PC-3 (cell line): ENCODE measurements around the gene ATG4D. TPM values are rescaled to one million over a fixed set of nuclear protein-coding genes. Genes with fewer than 3 reads are reported as not detected.
"Not testable (repeated sequence)": the region's sequence is repeated elsewhere in the genome, so short reads cannot be mapped to it uniquely, and the experiment has no call there.

Experiments
- ATAC-seq: fragments of 200-7000 bp; cut with Tn5 transposase; 2 replicates; pipeline ENCODE4 v1.9.1; 2020; ENCODE audit warnings: mild to moderate bottlenecking, moderate library complexity
- BruUV-seq: library from RNA; stranded (reverse); fragments of 400-500 nt; replicated peaks from 2 replicates; lab custom pipeline; 2021; lab: Mats Ljungman, UMichigan
- CTCF ChIA-PET: fragments of 300-600 bp; sonication (Branson Sonifier 250); formaldehyde crosslinking; loops from one replicate; lab custom pipeline; 2022; ENCODE audit warnings: antibody characterized with exemption; lab: Charles Lee
- POLR2A ChIA-PET: fragments of 300-600 bp; sonication (Branson Sonifier 250); formaldehyde crosslinking; loops from one replicate; lab custom pipeline; 2022; ENCODE audit warnings: antibody characterized with exemption; ENCODE audit not compliant: unreplicated experiment; lab: Charles Lee
- DNase-seq: peaks from one replicate; pipeline ENCODE4 v3.0.0-alpha.2; 2015
- H2AFZ ChIP-seq: fragments of 300-600 bp; sonication (generic); 2 replicates; pipeline ENCODE4 v1.6.0; 2016; ENCODE audit warnings: antibody characterized with exemption, low read length
- H3F3A ChIP-seq: fragments of 300-600 bp; sonication (generic); one replicate; pipeline ENCODE4 v1.6.0; 2017; ENCODE audit warnings: antibody characterized with exemption, low read length, control low read depth, mild to moderate bottlenecking; ENCODE audit not compliant: unreplicated experiment
- H3K27ac ChIP-seq: fragments of 300-600 bp; sonication (generic); 2 replicates; pipeline ENCODE4 v1.5.1; 2016; ENCODE audit warnings: mild to moderate bottlenecking, low read length
- H3K27me3 ChIP-seq: fragments of 300-600 bp; sonication (generic); 2 replicates; pipeline ENCODE4 v1.6.1; 2016; ENCODE audit warnings: low read length, mixed read lengths
- H3K36me3 ChIP-seq: fragments of 300-600 bp; sonication (generic); 2 replicates; pipeline ENCODE4 v1.6.1; 2016; ENCODE audit warnings: low read depth, mixed run types, low read length, mixed read lengths
- H3K4me1 ChIP-seq: fragments of 300-600 bp; sonication (generic); 2 replicates; pipeline ENCODE4 v1.5.1; 2016; ENCODE audit warnings: low read length; ENCODE audit not compliant: insufficient read depth
- H3K4me2 ChIP-seq: fragments of 300-600 bp; sonication (generic); 2 replicates; pipeline ENCODE4 v1.6.0; 2016; ENCODE audit warnings: low read length
- H3K4me3 ChIP-seq: fragments of 300-600 bp; sonication (generic); 2 replicates; pipeline ENCODE4 v1.5.1; 2016; ENCODE audit warnings: mild to moderate bottlenecking, low read length, mixed read lengths
- H3K79me2 ChIP-seq: fragments of 300-600 bp; sonication (generic); 2 replicates; pipeline ENCODE4 v1.6.1; 2017; ENCODE audit warnings: low read length, mixed read lengths
- H3K9ac ChIP-seq: fragments of 300-600 bp; sonication (generic); 2 replicates; pipeline ENCODE4 v1.6.0; 2016; ENCODE audit warnings: mild to moderate bottlenecking, low read length
- H3K9me2 ChIP-seq: fragments of 300-600 bp; sonication (generic); replicated peaks from 2 replicates; pipeline ENCODE4 v1.6.1; 2016; ENCODE audit warnings: mixed run types, low read length, mixed read lengths
- H3K9me3 ChIP-seq: fragments of 300-600 bp; sonication (generic); 2 replicates; pipeline ENCODE4 v1.6.1; 2016; ENCODE audit warnings: low read length, mixed read lengths
- H4K20me1 ChIP-seq: fragments of 300-600 bp; sonication (generic); 2 replicates; pipeline ENCODE4 v1.6.1; 2016; ENCODE audit warnings: low read length, mixed read lengths
- EZH2 ChIP-seq: fragments of 300-600 bp; sonication (generic); IDR thresholded peaks from one replicate; pipeline ENCODE4 v1.6.1; 2017; ENCODE audit warnings: antibody characterized with exemption, mild to moderate bottlenecking, low read length; ENCODE audit not compliant: unreplicated experiment
- EZH2phosphoT487 ChIP-seq: fragments of 300-600 bp; sonication (generic); IDR thresholded peaks from 2 replicates; pipeline ENCODE4 v1.6.1; 2018; ENCODE audit warnings: mild to moderate bottlenecking, antibody characterized with exemption, low read length, borderline replicate concordance
- intact Hi-C: fragments of 100-400 bp; cut with micrococcal nuclease; formaldehyde crosslinking; loops from 2 replicates; pipeline ENCODE4 v1.9.0; 2023
- total RNA-seq: library from RNA; depleted of rRNA; stranded (reverse); fragments of >200 nt; gene quantifications from 2 replicates; pipeline ENCODE4 v1.2.3, GENCODE V29; 2014
- TF ChIP-seq, protein P1 (sequence below): fragments of 300-600 bp; sonication (generic); conservative IDR thresholded peaks from 2 replicates; pipeline ENCODE4 v1.5.1; 2017; ENCODE audit warnings: antibody characterized with exemption, low read depth, mild to moderate bottlenecking, low read length

ATG4D gene
- total RNA-seq, 1 experiment from 2014 or later, result 65.9 TPM

DNA sequence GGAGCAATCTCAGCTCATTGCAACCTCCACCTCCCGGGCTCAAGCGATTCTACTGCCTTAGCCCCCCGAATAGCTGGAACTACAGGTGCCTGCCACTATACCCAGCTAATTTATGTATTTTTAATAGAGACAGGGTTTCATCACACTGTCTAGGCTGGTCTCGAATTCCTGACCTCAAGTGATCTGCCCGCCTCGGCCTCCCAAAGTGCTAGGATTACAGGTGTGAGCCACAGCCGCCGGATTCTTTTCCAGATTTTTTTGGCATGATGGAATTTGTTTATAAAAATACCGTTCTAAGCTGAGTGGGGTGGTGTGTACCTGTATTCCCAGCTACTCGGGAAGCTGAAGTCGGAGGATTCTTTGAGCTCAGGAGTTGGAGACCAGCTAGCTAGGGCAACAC lies 6.0 kb upstream of the ATG4D start:
- Histone ChIP-seq H2AFZ (no peak overlapping the region), H3F3A (no peaks in the 10 kb centered on the region), H3K4me1 (no peaks in the 10 kb centered on the region), H3K27me3 (no peaks in the 10 kb centered on the region), H3K4me2 (no peak overlapping the region), H3K4me3 (no peak overlapping the region), H3K9me2 (no peaks in the 10 kb centered on the region), H4K20me1 (no peaks in the 10 kb centered on the region), H3K79me2 (no peaks in the 10 kb centered on the region), H3K36me3 (no peaks in the 10 kb centered on the region), H3K9me3 (no peaks in the 10 kb centered on the region), H3K27ac (no peak overlapping the region), H3K9ac (no peak overlapping the region)
- ATAC-seq (no peak), DNase-seq (no peak)
- intact Hi-C loops, result no loop called here
- TF ChIP-seq, protein P1, sequence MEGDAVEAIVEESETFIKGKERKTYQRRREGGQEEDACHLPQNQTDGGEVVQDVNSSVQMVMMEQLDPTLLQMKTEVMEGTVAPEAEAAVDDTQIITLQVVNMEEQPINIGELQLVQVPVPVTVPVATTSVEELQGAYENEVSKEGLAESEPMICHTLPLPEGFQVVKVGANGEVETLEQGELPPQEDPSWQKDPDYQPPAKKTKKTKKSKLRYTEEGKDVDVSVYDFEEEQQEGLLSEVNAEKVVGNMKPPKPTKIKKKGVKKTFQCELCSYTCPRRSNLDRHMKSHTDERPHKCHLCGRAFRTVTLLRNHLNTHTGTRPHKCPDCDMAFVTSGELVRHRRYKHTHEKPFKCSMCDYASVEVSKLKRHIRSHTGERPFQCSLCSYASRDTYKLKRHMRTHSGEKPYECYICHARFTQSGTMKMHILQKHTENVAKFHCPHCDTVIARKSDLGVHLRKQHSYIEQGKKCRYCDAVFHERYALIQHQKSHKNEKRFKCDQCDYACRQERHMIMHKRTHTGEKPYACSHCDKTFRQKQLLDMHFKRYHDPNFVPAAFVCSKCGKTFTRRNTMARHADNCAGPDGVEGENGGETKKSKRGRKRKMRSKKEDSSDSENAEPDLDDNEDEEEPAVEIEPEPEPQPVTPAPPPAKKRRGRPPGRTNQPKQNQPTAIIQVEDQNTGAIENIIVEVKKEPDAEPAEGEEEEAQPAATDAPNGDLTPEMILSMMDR, result no peak
- TF ChIP-seq EZH2phosphoT487, result no peak
- TF ChIP-seq EZH2, result no peak
- ChIA-PET POLR2A (no interaction called here), CTCF (interaction anchor here (0.7 kb wide), 1 partner anchor 29 kb away, joined by 5 read pairs; no protein-coding TSS in a partner anchor)
- BruUV-seq, result no TSS peak

DNA sequence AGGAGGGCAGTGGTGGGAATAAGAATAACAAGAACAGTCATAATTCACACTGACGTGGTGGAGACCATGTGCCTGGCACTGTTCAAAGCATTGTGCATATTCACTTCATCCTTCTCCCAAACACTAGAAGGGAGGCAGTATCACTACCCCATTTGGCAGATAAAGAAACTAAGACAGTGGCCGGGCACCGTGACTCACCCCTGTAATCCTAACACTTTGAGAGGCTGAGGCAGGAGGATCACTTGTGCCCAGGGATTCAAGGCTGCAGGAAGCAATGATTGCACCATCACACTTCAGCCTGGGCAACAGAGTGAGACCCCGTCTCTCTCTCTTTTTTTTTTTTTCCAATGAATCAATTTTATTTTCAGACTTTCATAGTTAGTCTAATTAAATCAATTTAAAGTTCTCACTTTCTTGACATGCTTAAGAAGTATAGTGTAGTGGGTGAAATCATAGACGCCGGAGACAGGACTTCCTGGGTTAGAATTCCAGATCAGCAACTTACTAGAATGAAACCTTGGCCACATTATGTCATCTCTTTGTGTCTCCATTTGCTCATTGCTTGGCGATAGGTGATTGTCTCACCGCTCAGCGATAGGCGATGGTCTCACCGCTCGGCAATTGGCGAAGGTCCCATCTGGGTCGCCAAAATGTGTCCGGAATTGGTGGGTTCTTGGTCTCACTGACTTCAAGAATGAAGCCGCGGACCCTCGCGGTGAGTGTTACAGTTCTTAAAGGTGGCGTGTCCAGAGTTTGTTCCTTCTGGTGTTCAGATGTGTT lies 5.3 kb upstream of the ATG4D start:
- intact Hi-C loops, result no loop called here
- ChIA-PET CTCF (interaction anchor here (0.7 kb wide), 1 partner anchor 29 kb away, joined by 5 read pairs; no protein-coding TSS in a partner anchor), POLR2A (no interaction called here)
- DNase-seq (no peak), ATAC-seq (no peak)
- Histone ChIP-seq H3K9me2 (no peaks in the 10 kb centered on the region), H3K36me3 (no peaks in the 10 kb centered on the region), H3K27me3 (no peaks in the 10 kb centered on the region), H3F3A (no peaks in the 10 kb centered on the region), H3K4me2 (no peak overlapping the region), H3K4me1 (no peaks in the 10 kb centered on the region), H4K20me1 (no peaks in the 10 kb centered on the region), H3K4me3 (no peak overlapping the region), H3K79me2 (no peaks in the 10 kb centered on the region), H2AFZ (no peak overlapping the region), H3K9ac (no peak overlapping the region), H3K9me3 (no peaks in the 10 kb centered on the region), H3K27ac (no peak overlapping the region)
- BruUV-seq, result no TSS peak
- no peak for TF ChIP-seq EZH2
- TF ChIP-seq EZH2phosphoT487, result no peak
- TF ChIP-seq, protein P1, result no peak

- H3F3A ChIP-seq, H3K27me3 ChIP-seq, H3K4me2 ChIP-seq, H3K9me3 ChIP-seq, H3K4me3 ChIP-seq, DNase-seq, H3K9me2 ChIP-seq, H4K20me1 ChIP-seq, H3K4me1 ChIP-seq, intact Hi-C loops, CTCF ChIA-PET, BruUV-seq, H3K36me3 ChIP-seq, H2AFZ ChIP-seq, H3K9ac ChIP-seq, POLR2A ChIA-PET, ATAC-seq, H3K27ac ChIP-seq, H3K79me2 ChIP-seq: not testable (repeated sequence)
These were observed 4.7 kb upstream of the ATG4D start for GRCh38 chr19:10539016-10539415.
